Globus pallidus (tissue), 1 donor: ENCODE data around the gene PDLIM3.
"Not testable (repeated sequence)": the region's sequence is repeated elsewhere in the genome, so short reads cannot be mapped to it uniquely, and the experiment has no call there.

Experiments
- DNase-seq: peaks from one replicate; pipeline ENCODE4 v3.0.0-alpha.2; 2015; ENCODE audit warnings: low spot score

PDLIM3 gene

DNA sequence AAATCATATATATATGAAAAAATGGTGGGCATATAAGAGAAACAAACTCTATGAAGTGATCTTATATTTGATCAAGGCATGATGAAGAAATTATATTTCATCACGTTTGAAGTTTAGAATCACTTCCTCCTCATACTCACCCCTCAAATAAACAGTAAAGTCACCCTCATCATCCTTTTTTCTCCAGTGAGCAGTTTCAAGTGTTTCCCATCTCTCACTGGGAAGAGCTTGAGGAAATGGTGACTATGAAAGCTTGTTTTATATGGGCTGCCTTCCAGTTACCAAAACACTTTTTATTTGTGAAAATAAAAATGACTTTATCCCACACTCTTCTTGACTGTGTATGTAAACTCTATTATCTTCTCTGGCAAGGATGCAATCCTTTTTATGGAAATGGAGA lies 16.8 kb downstream of the PDLIM3 start:
- no peak for DNase-seq

DNA sequence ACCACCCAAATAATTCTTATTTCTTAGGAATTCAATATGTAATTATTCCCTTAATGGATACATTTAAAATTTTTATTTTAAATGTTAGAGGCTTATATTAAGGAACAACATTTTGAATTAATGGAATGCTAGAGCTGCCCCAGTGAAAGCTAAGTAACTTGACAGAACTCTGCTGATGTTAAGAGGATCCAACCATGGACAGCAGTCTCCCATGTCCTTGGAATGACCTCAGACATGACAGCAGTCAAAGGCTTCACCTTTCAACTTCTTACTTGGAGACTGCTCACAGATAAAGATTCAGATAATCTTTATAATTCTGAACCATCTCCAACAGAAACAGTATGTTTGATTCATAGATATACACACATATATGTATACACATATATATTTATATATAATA lies 17.2 kb downstream of the PDLIM3 start:
- DNase-seq, result no peak

DNA sequence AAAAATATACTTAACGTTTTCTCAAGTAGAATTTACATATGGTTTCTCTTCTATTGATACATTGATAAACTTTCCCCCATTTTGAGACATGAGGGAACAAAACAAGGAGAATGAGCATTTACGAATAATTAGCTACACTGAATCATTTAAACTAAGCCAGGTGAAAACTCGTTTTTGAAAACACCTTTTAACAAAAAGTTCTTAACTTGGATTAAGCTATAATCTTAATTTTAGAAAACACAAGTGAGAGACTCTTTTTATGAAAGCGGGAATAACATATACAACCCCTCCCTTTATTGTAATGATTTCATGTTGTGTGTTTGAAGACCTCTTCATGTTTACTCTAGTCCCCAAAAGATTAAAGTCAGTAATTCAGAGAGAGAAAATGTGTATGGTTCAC lies 20.1 kb downstream of the PDLIM3 start:
- DNase-seq, result no peak

DNA sequence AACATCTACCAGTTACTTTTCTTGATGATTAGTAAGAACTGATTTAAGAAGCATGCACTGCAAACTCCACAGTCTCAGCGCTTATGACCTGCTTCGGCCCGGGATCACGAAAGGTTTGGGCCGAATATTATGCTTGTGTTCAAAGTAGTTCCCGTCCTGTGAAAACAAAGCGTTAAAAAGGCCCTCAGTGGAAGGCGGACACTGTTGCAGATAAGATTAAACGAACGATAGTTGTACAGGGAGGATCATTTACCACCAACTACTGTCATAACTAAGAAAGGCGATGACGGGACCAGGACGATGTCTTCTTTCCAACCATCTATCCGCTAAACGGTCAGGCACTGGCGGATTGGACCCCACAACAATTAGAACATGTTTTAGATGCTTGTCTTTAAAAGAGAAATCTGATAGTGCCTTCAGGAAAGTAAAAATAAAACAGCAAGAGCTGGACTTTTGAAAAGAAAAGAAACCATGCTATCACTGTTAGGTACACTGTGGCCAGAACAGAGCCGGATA lies 21.1 kb downstream of the PDLIM3 start:
- DNase-seq, result no peak

DNA sequence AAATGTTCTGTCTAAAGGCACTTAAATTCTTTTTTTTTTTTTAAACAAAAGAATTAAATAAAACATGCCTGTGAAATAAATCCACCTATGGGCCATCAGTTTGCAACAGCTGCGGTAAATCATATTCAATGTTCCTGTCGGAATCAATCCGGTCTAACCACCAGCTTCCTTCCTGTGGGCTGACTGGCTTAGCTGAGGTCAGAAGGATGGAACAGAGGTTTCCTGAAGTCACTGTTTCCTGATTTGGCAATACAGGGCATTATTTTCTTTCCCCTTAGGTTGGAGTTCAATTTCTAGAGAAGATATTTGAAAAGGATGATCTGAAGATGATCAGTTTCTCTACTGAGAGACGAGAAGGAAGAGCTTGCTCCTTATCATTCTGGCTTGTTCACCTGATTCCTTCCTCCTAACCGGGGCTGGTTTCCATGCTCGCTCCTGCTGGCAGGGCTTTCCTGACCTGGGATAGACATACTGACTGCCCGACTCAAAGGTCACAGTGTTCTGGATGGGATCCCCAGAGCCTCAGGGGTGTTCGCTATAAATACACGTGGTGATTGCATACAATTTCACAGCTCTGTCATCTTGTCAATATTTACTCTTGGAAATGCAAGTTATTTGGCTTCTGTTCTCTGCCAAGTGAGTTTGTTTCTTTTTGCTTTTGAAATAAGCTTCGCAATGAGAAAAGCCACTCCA lies 21.7 kb downstream of the PDLIM3 start:
- no peak for DNase-seq

DNA sequence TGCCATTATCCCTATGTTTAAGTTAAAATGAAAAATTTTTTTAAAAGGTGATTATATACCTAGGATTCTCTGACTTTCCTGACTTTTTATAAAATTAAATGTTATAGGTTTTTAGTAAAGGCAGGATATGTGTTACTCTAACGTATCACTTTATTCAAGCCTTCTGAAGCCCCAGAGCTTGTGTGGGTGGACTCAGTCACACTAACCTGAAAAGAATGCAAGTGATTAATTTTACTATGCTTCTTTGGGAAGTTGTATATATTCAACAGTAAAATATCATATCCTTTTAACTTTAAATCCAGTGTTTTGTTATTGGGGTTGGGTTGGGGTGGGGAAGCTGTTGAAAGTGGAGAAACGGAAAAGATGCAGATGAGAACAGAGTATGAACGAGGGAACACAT lies 22.8 kb downstream of the PDLIM3 start:
- no peak for DNase-seq

DNA sequence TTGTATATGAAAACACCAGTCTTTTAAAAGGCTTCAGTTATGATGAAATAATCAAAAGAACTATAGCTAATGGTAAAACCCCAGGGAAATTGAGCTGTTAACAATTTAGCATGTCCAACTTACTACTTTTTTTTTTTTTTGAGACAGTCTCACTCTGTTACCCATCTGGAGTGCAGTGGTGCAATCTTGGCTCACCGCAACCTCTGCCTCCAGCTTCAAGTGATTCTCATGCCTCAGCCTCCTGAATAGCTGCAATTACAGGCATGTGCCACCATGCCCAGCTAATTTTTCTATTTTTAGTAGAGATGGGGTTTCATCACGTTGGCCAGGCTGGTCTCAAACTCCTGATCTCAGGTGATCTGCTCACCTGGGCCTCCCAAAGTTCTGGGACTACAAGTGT lies 24.1 kb downstream of the PDLIM3 start:
- not testable (repeated sequence) for DNase-seq

DNA sequence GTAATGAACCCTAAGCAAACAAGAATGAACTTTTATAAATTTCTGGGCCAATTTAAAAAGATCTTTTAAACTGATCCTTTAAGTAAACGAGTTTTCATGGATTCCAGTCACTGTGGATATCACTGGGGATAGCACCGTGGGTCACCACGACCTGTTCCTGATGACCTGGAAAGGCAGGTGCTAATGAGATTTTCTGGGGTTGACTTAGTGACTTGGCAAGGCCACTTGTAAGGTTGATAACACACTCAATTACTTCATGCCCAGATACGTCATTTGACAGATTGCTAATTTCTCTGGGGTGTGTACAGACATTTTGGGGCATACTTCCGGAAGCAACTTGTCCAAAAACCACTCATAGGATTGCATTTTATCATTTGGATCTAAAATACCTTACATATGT lies 24.5 kb downstream of the PDLIM3 start:
- DNase-seq, result no peak

DNA sequence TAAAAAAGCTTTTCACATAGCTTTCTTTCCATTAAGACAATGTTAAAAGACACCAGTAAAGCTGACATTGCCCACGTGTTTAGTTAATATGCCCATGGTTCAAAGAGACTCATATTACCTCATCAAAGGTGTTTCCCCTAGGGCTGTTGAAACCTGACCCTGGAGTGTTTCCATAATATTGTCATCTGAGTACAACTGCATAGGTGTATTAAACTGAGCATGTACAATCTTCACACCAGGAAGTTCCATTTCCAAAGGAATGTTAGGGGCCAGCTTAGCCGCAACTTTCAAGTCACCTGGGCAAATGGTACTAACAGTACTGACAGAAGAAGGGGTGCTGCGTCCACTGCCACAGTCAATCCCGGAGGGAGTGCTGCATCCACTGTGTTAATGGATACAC lies 27.1 kb downstream of the PDLIM3 start:
- DNase-seq, result no peak

DNA sequence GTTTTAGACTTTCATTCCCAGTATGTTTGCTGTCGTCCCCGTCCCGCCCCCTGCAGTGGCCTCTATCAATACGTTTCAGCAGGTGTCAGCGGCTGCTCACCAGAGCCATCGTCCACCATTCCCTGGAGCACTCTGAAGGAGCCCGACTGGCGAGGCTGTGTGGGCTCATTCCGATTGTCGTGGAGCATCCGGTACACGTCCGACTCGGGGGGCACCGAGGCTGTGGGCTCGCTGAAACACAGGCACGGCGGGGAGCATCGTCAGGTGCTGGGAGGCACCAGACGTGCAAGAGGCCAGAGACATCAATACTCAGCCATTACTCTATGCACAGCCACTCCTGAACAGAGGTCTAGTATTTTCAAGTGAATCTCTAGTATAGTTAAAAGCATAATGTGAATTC lies 28.9 kb downstream of the PDLIM3 start:
- DNase-seq, result no peak

DNA sequence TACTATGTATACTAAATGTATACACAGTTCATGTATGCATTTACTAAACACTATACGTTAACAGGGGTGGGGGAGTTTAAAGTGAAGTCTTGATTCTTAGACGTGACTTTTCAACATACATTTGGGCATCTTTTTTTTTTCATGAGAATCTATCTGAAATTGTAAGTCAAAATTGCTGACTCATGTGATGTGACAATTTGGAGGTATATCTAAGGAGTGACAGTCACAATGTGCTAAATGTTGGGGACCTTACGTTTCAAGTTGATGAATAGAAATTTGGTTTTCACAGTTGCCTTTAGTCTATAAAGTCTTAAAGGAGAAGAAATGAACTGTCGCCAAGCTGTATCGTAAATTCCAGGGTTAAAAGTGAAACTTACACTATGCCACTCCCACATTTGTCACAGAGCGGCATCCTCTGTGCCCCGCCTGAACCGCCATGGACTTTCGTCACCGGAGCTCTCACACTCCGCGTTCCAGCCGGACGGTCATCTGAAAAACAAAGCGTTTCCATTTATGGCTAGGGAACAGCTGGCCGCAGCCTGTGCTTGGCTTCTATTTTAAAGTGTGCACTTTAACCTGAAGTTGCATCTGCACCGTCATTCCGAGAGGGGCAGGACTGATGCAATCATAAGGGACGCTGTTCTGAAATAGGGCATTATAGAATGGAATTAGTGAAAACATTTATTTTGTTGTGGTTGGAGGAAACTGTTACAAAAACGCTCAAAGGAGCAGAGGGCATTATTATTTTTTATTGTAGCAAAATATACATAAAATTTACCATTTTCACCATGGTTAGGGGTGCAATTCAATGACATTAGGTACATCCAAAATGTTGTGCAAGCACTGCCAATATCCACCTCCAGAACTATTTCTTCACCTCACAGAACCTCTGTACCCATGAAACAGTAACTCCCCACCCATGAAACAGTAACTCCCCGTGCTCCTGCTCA lies 30.9 kb downstream of the PDLIM3 start:
- no peak for DNase-seq

DNA sequence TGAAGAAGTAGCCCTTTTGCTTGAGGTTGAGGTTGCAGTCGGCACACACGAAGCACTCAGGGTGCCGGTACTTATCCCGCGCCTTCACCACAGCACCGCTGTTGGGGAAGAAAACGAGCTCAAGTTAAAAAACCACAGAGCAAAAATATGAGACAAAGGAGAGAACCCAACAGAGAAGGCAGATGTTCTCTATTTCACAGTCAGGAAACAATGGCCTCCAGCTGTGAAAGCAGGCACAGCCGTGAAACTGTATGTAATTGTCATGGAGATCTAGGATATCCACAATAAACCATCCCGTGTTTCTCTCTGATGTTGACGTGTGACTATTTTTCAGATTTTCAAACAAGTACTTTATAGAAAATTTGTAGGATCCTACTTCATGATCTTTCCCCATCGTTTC lies 32.9 kb downstream of the PDLIM3 start:
- no peak for DNase-seq

DNA sequence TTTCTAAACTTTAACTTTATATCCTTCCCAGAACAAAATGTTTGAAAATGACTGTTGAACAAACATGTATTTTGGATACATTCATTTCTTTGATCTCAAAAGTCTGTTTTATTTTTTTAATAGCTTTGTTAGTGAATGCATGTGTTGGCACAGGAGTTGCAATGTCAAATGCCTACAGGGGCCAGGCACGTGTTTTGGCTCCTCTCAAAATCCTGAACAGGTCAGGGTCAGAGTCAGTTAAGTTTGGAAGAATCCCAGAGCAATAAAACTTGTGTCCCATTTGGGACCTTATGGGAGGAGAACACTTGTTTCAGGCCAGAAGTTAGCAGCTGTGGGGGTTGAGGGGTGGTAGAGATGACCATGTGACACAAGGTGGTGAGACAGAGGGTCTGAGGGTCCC lies 34.7 kb downstream of the PDLIM3 start:
- DNase-seq, result no peak

DNA sequence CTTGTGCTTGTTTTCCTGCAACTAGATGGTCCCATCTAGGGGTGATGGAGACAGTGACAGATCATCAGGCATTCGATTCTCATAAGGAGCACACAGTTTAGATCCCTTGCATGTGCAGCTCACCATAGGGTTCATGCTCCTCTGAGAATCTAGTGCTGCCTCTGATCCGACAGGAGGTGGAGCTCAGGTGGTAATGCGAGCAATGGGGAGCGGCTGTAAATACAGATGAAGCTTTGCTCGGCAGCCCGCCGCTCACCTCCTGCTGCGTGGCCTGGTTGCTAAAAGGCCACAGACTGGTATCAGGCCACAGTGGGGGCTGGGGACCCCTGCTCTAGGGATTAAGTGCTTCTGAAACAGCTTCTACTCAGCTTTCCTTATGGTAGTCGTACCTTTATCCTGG lies 35.3 kb downstream of the PDLIM3 start:
- DNase-seq, result no peak

DNA sequence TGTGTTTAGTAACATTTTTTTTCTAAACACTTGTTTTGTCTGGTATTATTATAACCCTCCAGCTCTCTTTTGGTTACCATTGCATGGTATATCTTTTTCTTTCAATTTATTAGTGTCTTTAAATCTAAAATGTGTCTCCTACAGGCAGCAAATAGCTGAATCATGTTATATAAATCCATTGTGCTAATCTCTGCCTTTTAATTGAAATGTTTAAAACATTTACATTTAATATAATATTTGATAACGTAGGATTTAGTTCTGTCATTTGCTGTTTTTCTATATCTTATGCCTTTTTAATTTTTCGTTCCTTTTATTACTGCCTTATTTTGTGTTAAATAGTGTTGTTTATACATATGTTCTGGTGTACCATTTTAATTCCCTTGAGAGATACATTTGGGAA lies 46.7 kb downstream of the PDLIM3 start:
- DNase-seq, result no peak

DNA sequence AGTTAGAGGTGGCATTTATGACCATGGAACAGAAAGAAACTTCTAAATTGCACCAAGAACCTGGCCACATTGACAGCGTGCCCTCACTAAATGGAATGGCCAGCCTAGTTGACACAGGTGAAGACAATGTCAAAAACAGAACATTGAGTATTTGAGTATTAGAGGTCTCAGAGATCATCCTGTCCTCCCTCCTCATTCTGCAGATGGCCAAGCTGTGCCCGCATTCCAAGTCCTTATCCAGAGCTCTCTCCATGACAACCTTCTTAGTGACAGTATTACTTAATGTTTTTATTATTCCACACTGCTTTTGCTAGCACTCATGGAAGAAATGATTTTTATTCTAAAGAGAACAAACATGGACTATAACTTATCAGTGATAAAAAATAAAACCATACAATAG lies 53.9 kb downstream of the PDLIM3 start:
- DNase-seq, result no peak

DNA sequence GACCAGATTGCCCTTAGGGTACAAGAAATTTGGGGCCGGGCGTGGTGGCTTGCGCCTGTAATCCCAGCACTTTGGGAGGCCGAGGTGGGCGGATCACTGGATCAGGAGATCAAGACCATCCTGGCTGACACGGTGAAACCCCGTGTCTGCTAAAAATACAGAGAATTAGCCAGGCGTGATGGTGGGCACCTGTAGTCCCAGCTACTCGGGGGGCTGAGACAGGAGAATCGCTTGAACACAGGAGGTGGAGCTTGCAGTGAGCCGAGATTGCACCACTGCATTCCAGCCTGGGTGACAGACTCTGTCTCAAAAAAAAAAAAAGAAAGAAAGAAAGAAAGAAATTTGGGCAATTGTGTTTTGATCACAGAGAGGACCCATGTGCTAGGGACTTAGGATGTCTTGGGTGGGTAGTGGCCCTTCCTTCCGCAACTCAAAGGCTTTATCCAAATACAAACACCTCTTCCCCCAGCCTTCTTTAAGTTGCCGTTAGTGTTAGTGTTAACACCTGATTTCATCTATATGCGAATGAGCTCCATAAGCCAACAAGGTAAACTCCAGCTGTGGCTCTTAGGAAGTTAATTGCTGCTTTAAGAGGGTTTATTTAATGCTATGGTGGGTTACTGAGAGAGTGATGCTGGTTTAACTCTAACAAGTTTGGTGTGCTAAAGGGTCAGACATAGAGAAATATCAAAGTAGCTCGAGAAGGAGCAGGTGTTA lies 55.1 kb downstream of the PDLIM3 start:
- no peak for DNase-seq

DNA sequence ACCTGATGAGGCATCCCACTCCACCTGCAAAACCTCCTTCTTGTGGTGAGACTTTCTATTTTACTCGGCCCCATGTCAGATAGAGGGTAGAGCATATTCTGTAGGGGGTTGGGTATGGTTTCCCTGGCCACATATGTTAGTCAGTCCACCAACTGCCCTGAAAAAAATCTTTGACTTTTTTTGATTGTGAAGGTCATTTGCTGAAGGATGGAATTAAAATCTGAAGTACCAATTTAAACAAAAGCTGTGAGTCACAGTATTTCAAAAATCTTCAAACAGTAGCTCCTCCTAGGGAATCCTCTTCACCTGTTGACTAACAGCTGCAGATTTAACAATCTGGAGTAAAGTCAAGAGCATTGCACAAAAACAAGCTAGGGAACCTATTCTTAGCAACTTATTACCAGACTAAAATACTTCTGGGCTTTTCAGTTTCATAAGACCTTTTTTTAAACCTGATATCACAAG lies 55.8 kb downstream of the PDLIM3 start:
- DNase-seq, result no peak

DNA sequence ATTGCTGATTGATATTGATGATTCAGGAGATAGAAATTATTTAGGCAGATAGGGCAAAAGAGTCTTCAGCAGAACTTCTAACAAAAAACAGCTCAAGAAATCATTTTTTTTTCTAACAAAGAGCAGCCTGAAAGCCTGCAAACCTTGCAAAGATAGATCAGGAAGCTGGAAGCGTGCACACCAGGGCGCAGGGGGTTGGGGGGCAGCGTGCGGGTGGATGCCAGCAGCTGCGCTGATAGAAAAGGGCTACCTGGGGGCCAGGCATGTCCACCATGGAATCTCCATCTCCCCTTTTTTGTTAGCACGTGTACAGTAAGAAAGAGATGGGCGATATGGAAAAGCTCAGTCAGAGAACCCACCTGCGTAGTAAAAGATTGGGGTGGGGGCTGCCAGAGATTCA lies 62.1 kb downstream of the PDLIM3 start:
- no peak for DNase-seq

DNA sequence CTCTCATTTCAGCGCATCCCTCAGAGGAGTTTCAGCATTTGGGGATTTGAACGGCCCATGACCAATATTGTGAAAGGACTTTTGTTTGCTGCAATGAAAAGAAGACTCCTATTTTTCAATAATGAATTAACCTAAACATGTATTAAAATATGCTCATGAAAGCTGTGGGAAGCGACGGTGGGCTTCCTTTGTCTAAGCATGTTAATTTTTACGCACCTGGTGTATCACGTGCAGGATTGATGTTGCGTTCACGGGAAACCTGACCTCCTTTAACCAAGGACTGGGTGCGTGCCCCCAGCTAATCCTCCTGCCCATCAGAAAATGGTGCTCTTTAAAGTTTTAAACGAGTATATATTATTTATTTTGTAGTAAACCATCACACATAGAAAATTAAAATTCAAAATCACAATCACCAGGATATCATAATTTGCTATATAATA lies 63.2 kb downstream of the PDLIM3 start:
- no peak for DNase-seq

DNA sequence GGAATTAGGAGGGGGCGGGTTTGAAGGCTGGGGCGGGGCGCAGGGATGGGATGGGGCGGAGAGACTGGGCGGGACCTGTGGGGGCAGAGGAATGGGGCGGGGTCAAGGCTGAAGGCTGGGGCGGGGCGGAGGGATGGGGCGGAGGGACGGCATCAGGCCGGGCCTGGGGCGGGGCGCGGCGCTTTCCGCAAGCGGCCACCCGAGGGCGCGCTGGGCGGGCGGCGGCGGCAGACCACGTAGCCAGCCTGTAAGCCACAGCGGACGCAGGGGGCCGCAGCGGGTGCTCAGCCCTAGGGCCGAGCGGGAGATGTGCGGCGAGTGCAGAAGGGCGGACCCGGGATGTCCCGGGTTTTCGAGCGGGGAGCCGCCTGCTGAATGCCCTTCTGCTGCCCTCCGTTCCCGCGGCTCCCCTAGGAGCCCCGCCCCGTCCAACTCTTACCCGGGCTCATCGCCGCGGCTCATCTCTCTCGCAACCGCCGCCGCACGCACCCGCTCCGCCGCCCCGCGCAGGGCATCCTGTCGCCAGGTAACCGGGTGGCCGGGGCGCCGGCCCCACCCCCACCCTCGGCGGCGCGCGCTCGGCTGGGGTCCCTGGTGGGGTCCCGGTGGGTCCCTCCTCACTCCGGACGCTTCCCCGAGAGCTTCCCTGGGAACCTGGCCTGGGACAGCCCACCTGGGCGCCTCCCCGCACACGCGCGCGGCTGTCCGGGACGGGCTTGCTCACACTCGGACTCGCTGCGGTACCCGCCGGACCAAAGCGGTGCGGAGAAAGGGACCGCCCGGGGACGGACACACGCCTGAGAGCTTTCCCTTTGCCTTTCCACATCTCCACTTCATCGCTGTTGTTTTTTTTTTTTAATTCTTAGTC lies 63.8 kb downstream of the PDLIM3 start, which contains the start of gene CCDC110:
TSS of gene CCDC110 (minus strand) at position 499 of the 868 bp plus-strand sequence. CDS start at position 449, 50 bp downstream.
- DNase-seq, result peak; percentile 98
